Activated CD4-positive, alpha-beta memory T cell treated with anti-CD3 and anti-CD28 coated beads, Interleukin-2, amount 10 ng/mL, durations not matched to agents 7 days and 5 days (primary cell): ENCODE results near the gene AXL. TPM values are rescaled to one million over a fixed set of nuclear protein-coding genes. Genes with fewer than 3 reads are reported as not detected.
"Not testable (repeated sequence)": the region's sequence is repeated elsewhere in the genome, so short reads cannot be mapped to it uniquely, and the experiment has no call there.

Experiments used
- CTCF ChIA-PET: fragments of 350-600 bp; sonication (Branson Sonifier 250); formaldehyde crosslinking; loops from one replicate; lab custom pipeline; 2021; ENCODE audit warnings: antibody characterized with exemption, inconsistent platforms; lab: Charles Lee
- POLR2A ChIA-PET: fragments of 350-600 bp; sonication (Branson Sonifier 250); formaldehyde crosslinking; loops from one replicate; lab custom pipeline; 2021; ENCODE audit warnings: antibody characterized with exemption; lab: Charles Lee
- DNase-seq: peaks from one replicate; pipeline ENCODE4 v3.0.0-alpha.2; 2020
- H3K27ac Mint-ChIP-seq: one replicate; pipeline ENCODE4 v1.8.0; 2021; ENCODE audit warnings: mild to moderate bottlenecking, mixed read lengths
- H3K27me3 Mint-ChIP-seq: one replicate; pipeline ENCODE4 v1.8.0; 2021; ENCODE audit warnings: mixed read lengths
- H3K36me3 Mint-ChIP-seq: one replicate; pipeline ENCODE4 v1.8.0; 2021; ENCODE audit warnings: low read depth, mixed read lengths
- H3K4me1 Mint-ChIP-seq: one replicate; pipeline ENCODE4 v1.8.0; 2021; ENCODE audit warnings: mixed read lengths
- H3K4me3 Mint-ChIP-seq: one replicate; pipeline ENCODE4 v1.8.0; 2021; ENCODE audit warnings: mild to moderate bottlenecking, mixed read lengths
- H3K9me3 Mint-ChIP-seq: one replicate; pipeline ENCODE4 v1.8.0; 2021; ENCODE audit warnings: mixed read lengths
- total RNA-seq, 2 experiments: library from RNA; stranded (reverse); gene quantifications; one replicate each; pipeline ENCODE4 v1.2.3, GENCODE V29; 2021

The AXL gene
- total RNA-seq, 2 experiments from 2014 or later = 0.55 to 0.60 TPM

DNA sequence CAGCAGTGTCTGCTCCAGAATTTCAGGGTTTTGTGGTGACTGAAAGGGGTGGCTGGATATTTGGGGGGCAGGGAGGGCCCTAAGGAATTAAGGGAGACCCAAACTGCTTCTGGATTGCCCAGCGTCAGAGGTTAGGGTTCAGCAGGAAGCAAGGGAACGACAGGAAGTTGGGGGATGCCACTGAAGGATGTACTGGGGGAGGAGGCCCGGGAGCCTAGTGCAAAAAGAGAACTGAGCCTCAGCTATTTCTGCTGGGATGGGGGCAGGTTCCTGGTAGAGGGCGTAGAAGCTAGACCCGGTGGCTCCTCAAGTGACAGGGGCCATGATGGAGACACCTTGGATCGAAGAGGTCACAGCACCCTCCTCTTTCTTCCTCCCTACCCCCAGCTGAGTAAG lies 24.9 kb upstream of the AXL start:
- H3K27me3 Mint-ChIP-seq = peaks cover 52% of the 10 kb centered on the region
- peaks cover 16% of the 10 kb centered on the region for H3K4me1 Mint-ChIP-seq
- H3K4me3 Mint-ChIP-seq = no peak overlapping the region
- POLR2A ChIA-PET = no interaction called here
- H3K9me3 Mint-ChIP-seq = no peaks in the 10 kb centered on the region
- H3K36me3 Mint-ChIP-seq = no peaks in the 10 kb centered on the region
- CTCF ChIA-PET = no interaction called here
- DNase-seq = no peak
- H3K27ac Mint-ChIP-seq = no peak overlapping the region

DNA sequence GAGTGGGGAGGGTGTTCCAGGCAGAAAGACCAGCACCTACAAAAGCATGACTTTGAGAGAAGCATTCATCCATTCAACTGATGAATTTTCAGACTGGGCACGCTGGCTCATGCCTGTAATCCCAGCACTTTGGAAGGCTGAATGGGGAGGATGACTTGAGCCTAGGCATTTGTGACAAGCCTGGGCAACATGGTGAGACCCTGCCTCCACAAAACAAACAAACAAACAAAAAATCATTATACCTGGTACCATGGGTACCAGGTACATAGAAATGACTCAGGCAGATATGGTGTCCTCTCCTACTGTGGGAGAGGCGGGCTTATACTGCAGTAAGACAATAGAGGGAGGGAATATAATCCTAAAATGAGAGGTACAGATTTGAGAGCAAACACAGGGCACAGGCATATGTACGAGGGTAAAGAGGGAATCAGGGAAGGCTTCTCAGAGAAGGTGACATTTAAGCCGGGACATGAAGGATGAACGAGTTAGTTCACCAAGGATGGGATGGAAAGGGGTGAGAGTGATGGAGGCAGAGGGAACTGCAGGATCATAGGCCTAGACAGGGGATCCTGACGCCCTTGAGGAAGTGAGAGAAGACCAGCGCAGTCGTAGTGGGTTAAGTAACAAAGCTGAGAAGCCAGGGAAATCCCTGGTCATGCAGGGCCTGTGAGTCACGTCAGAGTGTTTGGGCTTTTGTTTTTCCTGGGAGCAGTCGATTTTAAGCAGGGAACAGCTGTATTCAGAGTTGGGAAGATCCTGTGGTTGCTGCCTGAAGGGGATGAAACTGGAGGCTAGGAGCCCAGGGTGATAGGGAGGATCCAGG lies 23.1 kb upstream of the AXL start:
- no peaks in the 10 kb centered on the region for H3K9me3 Mint-ChIP-seq
- CTCF ChIA-PET = no interaction called here
- no peaks in the 10 kb centered on the region for H3K36me3 Mint-ChIP-seq
- no peak for DNase-seq
- H3K27me3 Mint-ChIP-seq = peaks cover 49% of the 10 kb centered on the region
- POLR2A ChIA-PET = no interaction called here
- no peak overlapping the region for H3K27ac Mint-ChIP-seq
- no peak overlapping the region for H3K4me3 Mint-ChIP-seq
- peaks cover 23% of the 10 kb centered on the region for H3K4me1 Mint-ChIP-seq

DNA sequence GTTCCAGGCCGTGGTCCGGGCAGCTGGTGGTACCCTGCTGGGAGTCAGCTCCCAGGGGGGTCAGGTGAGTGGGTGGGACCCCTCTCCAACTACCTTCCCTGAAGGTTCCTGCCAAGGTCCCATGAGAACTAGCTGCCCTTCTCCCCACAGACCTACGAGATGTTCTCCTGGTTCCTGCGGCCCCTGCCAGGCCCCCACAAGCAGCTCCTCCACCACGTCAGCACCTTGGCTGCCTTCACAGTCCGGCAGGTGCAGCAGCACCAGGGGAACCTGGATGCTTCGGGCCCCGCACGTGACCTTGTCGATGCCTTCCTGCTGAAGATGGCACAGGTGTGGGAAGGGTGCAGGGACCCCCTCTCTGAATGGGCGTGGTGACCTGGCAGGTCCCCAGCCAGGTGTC lies 20.5 kb upstream of the AXL start:
- Mint-ChIP-seq H3K27ac (no peak overlapping the region), H3K9me3 (no peaks in the 10 kb centered on the region), H3K36me3 (no peaks in the 10 kb centered on the region), H3K4me1 (peaks cover 16% of the 10 kb centered on the region), H3K4me3 (no peak overlapping the region), H3K27me3 (peaks cover 33% of the 10 kb centered on the region)
- ChIA-PET POLR2A (no interaction called here), CTCF (no interaction called here)
- no peak for DNase-seq

DNA sequence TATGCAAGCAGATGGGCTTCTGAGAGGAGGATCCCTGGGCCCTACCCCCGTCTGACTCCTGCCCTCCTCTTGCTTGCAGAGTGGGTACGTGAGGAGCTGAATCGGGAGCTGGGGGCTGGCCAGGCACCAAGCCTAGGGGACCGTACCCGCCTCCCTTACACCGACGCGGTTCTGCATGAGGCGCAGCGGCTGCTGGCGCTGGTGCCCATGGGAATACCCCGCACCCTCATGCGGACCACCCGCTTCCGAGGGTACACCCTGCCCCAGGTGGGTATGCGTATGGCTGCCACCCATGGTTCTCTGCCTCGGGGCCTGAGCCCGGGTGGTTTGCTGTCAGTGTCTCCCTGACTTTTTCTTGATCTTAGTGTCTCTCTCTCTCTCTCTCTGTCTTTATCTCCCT lies 15.7 kb upstream of the AXL start:
- Mint-ChIP-seq H3K4me1 (peaks cover 18% of the 10 kb centered on the region), H3K9me3 (no peaks in the 10 kb centered on the region), H3K27ac (no peak overlapping the region), H3K4me3 (no peak overlapping the region), H3K36me3 (no peaks in the 10 kb centered on the region), H3K27me3 (peaks cover 18% of the 10 kb centered on the region)
- ChIA-PET POLR2A (interaction anchor here (0.9 kb wide), 1 partner anchor 60 kb away, joined by 3 read pairs; no protein-coding TSS in a partner anchor), CTCF (interaction anchor here (1.3 to 4.6 kb wide), 5 partner anchors 23 to 146 kb away, joined by 6 to 74 read pairs (median 7); partner anchors contain the start of gene HNRNPUL1)
- no peak for DNase-seq

DNA sequence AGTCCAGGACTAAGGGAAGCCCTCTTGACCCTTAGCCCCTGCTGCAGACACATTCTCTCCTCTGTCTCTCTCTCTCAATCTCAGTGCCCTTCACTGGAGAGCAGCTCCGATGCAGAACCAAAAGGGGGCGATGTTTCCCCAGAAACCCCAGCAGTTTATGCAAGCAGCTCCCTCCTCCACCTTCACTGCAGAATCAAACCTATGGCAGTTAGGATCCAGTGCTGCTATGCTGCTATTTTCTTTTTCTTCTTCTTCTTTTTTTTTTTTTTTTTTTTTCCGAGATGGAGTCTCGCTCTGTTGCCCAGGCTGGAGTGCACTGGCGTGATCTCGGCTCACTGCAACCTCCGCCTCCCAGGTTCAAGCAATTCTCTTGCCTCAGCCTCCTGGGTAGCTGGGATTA lies 14.7 kb upstream of the AXL start:
- DNase-seq = peak; percentile 86
- H3K4me1 Mint-ChIP-seq = peaks cover 18% of the 10 kb centered on the region
- H3K27me3 Mint-ChIP-seq = peaks cover 12% of the 10 kb centered on the region
- H3K27ac Mint-ChIP-seq, H3K4me3 Mint-ChIP-seq, H3K9me3 Mint-ChIP-seq, H3K36me3 Mint-ChIP-seq: not testable (repeated sequence)
- ChIA-PET POLR2A (interaction anchor here (0.9 to 1.5 kb wide), 6 partner anchors 56 to 106 kb away, joined by 3 to 8 read pairs (median 4); partner anchors contain the start of gene HNRNPUL1), CTCF (interaction anchor here (0.6 to 4.6 kb wide), 27 partner anchors 13 to 999 kb away, joined by 3 to 74 read pairs (median 4); partner anchors contain the start of genes B9D2, DMAC2 and HNRNPUL1)

DNA sequence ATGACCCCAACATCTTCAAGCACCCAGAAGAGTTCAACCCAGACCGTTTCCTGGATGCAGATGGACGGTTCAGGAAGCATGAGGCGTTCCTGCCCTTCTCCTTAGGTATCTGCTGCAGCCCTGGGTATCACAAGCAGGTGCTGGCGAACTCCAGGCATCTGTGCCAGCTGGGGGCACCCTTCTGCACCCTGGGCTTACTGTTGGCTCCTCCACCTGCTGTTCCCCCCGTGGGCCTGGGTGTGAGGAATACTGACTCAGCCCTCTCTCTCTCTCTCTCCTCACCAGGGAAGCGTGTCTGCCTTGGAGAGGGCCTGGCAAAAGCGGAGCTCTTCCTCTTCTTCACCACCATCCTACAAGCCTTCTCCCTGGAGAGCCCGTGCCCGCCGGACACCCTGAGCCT lies 13.0 kb upstream of the AXL start:
- POLR2A ChIA-PET = no interaction called here
- Mint-ChIP-seq H3K27me3 (peaks cover 4% of the 10 kb centered on the region), H3K4me3 (no peak overlapping the region), H3K27ac (no peak overlapping the region), H3K4me1 (peaks cover 11% of the 10 kb centered on the region), H3K9me3 (no peaks in the 10 kb centered on the region), H3K36me3 (no peaks in the 10 kb centered on the region)
- CTCF ChIA-PET = interaction anchor here (1.3 to 4.6 kb wide), 3 partner anchors 56 to 158 kb away, joined by 4 to 74 read pairs (median 5); partner anchors contain the start of genes B9D2, CCDC97 and HNRNPUL1
- DNase-seq = no peak

DNA sequence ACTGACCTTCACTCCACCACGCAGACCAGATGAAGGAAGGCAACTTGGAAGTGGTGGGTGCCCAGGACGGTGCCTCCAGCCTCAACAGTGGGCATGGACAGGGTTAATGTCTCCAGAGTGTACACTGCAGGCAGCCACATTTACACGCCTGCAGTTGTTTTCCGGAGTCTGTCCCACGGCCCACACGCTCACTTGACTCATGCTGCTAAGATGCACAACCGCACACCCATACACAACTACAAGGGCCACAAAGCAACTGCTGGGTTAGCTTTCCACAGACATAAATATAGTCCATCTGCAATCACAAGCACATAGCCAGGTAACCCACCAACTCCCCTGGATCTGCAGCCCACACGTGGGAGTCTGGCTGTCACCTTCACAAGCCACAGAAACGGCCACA lies 12.6 kb upstream of the AXL start:
- Mint-ChIP-seq H3K27me3 (peaks cover 2% of the 10 kb centered on the region), H3K4me1 (peaks cover 10% of the 10 kb centered on the region), H3K9me3 (no peaks in the 10 kb centered on the region), H3K27ac (no peak overlapping the region), H3K36me3 (no peaks in the 10 kb centered on the region), H3K4me3 (no peak overlapping the region)
- no peak for DNase-seq
- ChIA-PET POLR2A (no interaction called here), CTCF (interaction anchor here (1.3 to 4.6 kb wide), 2 partner anchors 56 to 103 kb away, joined by 5 to 74 read pairs; partner anchors contain the start of genes CCDC97 and HNRNPUL1)

DNA sequence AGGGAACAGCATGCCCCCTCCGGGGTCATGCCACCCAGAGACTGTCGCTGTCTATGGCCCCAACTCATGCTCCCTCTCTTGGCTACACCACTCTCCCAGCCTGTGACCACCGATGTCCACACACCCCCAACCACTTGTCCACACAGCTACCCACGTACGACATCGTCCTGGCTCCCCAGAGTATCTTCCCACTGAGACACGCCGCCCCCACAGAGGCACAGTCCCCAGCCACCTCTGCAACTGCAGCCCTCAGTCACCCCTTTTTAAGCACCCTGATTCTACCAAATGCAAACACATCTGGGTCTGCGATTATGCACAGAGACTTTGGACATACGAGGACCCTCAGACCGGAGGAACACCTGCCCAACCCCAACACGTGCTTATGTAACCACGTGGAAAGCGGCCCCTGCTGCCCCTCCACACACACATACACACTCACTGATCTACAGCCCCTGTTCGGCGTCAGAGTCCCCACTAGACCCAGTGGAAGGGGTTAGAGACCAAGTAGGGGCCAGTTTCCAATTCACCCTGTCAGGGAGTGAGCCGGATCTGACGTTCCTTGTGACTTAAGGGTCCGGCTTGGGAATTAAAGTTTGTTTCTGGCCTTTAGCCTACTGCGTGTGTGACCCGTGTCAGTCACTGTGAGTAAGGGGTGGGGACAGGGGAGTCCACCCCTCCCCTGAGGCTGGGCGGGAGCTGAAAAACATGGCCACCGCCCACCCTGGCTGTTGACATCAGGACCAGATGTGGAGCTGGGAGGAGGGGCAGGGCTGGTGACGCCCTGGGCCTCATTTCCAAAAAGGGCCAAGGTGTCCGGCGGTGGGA lies 11.9 kb upstream of the AXL start:
- peaks cover 10% of the 10 kb centered on the region for H3K4me1 Mint-ChIP-seq
- H3K4me3 Mint-ChIP-seq = no peak overlapping the region
- ChIA-PET POLR2A (no interaction called here), CTCF (interaction anchor here (1.3 to 4.6 kb wide), 3 partner anchors 55 to 102 kb away, joined by 5 to 74 read pairs (median 5); partner anchors contain the start of genes CCDC97 and HNRNPUL1)
- H3K9me3 Mint-ChIP-seq = no peaks in the 10 kb centered on the region
- no peak overlapping the region for H3K27ac Mint-ChIP-seq
- no peak for DNase-seq
- peaks cover 2% of the 10 kb centered on the region for H3K27me3 Mint-ChIP-seq
- no peaks in the 10 kb centered on the region for H3K36me3 Mint-ChIP-seq

DNA sequence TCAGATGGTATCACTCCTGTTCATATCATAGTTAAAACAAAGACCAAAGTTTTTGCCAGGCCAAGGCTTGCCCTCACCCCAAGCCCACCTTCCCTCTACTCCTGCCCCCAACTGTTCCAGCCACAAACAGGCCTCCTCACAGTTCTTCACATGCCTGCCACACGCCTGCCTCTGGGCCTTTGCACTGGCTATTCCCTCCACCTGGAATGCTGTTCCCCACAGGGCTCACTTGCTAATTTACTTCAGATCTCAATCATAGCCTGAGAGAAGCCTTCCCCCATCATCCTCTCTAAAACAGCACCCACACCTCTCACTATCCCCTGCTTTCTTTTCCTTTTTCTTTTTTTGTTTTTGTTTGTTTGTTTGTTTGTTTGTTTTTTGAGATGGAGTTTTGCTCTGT lies 4.9 kb upstream of the AXL start:
- Mint-ChIP-seq H3K27ac (no peak overlapping the region), H3K4me3 (no peak overlapping the region), H3K9me3 (no peaks in the 10 kb centered on the region), H3K27me3 (peaks cover 20% of the 10 kb centered on the region), H3K36me3 (no peaks in the 10 kb centered on the region), H3K4me1 (no peaks in the 10 kb centered on the region)
- ChIA-PET POLR2A (no interaction called here), CTCF (no interaction called here)
- no peak for DNase-seq

DNA sequence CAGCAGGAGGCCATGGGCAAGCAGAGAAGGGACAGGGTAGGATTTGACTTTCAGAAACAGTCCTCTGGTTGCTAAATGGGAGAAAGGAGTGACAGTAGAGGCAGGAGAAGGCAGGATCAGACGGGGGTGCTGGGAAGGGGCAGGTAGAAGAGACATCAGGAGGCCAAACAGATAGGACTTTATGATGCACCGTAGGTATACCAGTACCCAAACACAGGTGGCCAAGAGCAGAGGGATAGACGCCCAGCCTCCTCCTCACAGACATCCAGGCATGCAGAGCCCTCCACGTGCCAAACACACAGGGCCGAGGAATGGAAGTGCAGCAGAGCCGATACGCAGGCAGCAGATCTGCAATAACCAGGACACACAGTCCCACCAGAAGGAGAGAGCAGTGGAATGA lies 1.3 kb upstream of the AXL start:
- Mint-ChIP-seq H3K4me1 (no peaks in the 10 kb centered on the region), H3K27me3 (peaks cover 36% of the 10 kb centered on the region), H3K36me3 (no peaks in the 10 kb centered on the region), H3K27ac (no peak overlapping the region), H3K4me3 (no peak overlapping the region), H3K9me3 (no peaks in the 10 kb centered on the region)
- DNase-seq = no peak
- ChIA-PET POLR2A (no interaction called here), CTCF (interaction anchor here (0.7 kb wide), 1 partner anchor 410 kb away, joined by 4 read pairs; no protein-coding TSS in a partner anchor)

DNA sequence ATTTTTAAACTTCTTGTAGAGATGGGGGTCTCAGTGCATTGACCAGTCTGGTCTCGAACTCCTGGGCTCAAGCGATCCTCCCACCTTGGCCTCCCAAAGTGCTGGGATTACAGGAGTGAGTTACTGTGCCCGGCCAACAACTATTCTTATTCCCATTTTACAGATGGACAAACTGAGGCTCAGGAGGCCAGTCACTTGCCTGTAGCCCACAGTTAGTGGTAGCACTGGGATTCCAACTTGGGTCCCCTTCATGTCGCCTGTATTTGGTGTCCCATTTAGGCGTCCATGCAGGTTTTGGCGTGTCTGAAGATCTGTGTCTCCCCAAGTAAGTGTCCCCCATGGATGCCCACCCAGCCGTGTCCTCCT lies 791 bp upstream of the AXL start:
- H3K4me1 Mint-ChIP-seq = no peaks in the 10 kb centered on the region
- no peak overlapping the region for H3K27ac Mint-ChIP-seq
- ChIA-PET POLR2A (no interaction called here), CTCF (no interaction called here)
- peaks cover 36% of the 10 kb centered on the region for H3K27me3 Mint-ChIP-seq
- H3K36me3 Mint-ChIP-seq = no peaks in the 10 kb centered on the region
- H3K9me3 Mint-ChIP-seq = no peaks in the 10 kb centered on the region
- H3K4me3 Mint-ChIP-seq = no peak overlapping the region
- DNase-seq = no peak

DNA sequence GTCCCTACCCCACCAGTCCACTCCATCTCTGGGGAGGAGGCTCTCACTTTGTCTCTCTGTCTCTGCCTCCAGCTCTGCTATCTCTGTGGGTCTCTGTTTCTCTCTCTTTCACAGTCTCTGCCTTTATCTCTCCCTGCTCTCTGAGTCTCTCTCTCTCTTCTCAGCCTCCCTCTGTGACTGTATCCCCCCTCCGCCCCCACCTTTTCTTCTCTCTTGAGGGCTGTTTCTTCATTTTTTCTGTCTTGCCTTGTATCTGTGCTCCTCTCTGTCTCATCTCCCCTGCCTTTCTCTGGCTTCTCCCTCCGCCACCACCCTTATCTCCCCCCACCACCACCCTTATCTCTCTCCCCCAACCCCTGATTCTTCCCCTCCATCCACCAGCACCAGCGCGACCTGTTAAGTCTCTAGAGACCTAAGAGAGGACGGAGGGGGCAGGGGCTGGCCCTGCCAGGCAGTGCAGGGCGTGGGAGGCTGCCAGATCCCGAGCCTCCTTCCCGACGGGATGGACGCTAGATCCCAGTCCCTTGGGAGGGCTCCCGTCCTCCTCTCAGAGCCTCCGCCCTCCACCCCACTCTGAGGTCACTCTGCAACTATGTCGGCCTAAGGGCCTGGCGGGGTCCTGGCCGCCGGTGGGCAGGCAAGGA lies 1.0 kb downstream of the AXL start:
- ChIA-PET POLR2A (no interaction called here), CTCF (interaction anchor here (2.2 kb wide), 1 partner anchor 15 kb away, joined by 5 read pairs; no protein-coding TSS in a partner anchor)
- no peak overlapping the region for H3K4me3 Mint-ChIP-seq
- H3K36me3 Mint-ChIP-seq = no peaks in the 10 kb centered on the region
- no peaks in the 10 kb centered on the region for H3K9me3 Mint-ChIP-seq
- peaks cover 4% of the 10 kb centered on the region for H3K4me1 Mint-ChIP-seq
- DNase-seq = no peak
- H3K27ac Mint-ChIP-seq = no peak overlapping the region
- peaks cover 31% of the 10 kb centered on the region for H3K27me3 Mint-ChIP-seq
